IMR-90 (cell line): Measurements from ENCODE around the gene TRIM42. TPM values are rescaled to one million over a fixed set of nuclear protein-coding genes. Genes with fewer than 3 reads are reported as not detected.

Experiments used
- ATAC-seq: fragments of 200-7000 bp; cut with Tn5 transposase; 2 replicates; pipeline ENCODE4 v1.9.1; 2020; ENCODE audit warnings: low read depth, mild to moderate bottlenecking, moderate library complexity
- BruUV-seq: library from RNA; stranded (reverse); fragments of 400-500 nt; replicated peaks from 2 replicates; lab custom pipeline; 2021; lab: Mats Ljungman, UMichigan
- CTCF ChIA-PET: fragments of 300-600 bp; formaldehyde crosslinking; extraction: SDS; loops from one replicate; lab custom pipeline; 2021; ENCODE audit warnings: antibody characterized with exemption; lab: Yijun Ruan, JAX
- POLR2A ChIA-PET: fragments of 300-600 bp; sonication (Branson Sonifier 250); formaldehyde crosslinking; loops from one replicate; lab custom pipeline; 2022; ENCODE audit warnings: antibody characterized with exemption; ENCODE audit not compliant: unreplicated experiment; lab: Charles Lee
- DNase-seq: peaks from one replicate; pipeline ENCODE4 v3.0.0; 2013
- H2AFZ ChIP-seq: replicated peaks from 2 replicates; pipeline ENCODE3; 2013; ENCODE audit warnings: low read length, mild to moderate bottlenecking; ENCODE audit not compliant: poor library complexity
- H2AK5ac ChIP-seq: 2 replicates; pipeline ENCODE4 v1.6.1; 2013; ENCODE audit warnings: low read depth, low read length, inconsistent platforms
- H2AK9ac ChIP-seq: replicated peaks from 2 replicates; pipeline ENCODE3; 2013; ENCODE audit warnings: mild to moderate bottlenecking, low read depth, low read length, moderate library complexity; ENCODE audit not compliant: poor library complexity
- H2BK120ac ChIP-seq: 2 replicates; pipeline ENCODE4 v1.6.1; 2013; ENCODE audit warnings: low read depth, low read length, inconsistent platforms
- H2BK15ac ChIP-seq: 3 replicates; pipeline ENCODE4 v1.6.1; 2013; ENCODE audit warnings: low read depth, low read length, inconsistent platforms
- H2BK20ac ChIP-seq: 2 replicates; pipeline ENCODE4 v1.6.1; 2013; ENCODE audit warnings: low read depth, mild to moderate bottlenecking, inconsistent platforms, low read length, moderate library complexity
- H2BK5ac ChIP-seq: 2 replicates; pipeline ENCODE4 v1.6.1; 2013; ENCODE audit warnings: mild to moderate bottlenecking, low read depth, low read length, inconsistent platforms; ENCODE audit not compliant: poor library complexity, severe bottlenecking
- H3K14ac ChIP-seq: replicated peaks from 2 replicates; pipeline ENCODE4 v1.6.1; 2013; ENCODE audit warnings: low read depth, low read length, inconsistent platforms
- H3K18ac ChIP-seq: 2 replicates; pipeline ENCODE4 v1.6.1; 2013; ENCODE audit warnings: low read depth, low read length, control low read depth
- H3K23ac ChIP-seq: 2 replicates; pipeline ENCODE4 v1.6.1; 2013; ENCODE audit warnings: low read depth, low read length, inconsistent platforms
- H3K27ac ChIP-seq: 2 replicates; pipeline ENCODE4 v1.5.1; 2013; ENCODE audit warnings: mild to moderate bottlenecking, control low read depth, low read length; ENCODE audit not compliant: insufficient read depth
- H3K27me3 ChIP-seq: 2 replicates; pipeline ENCODE4 v1.6.1; 2013; ENCODE audit warnings: low read length; ENCODE audit not compliant: control insufficient read depth, insufficient read depth
- H3K36me3 ChIP-seq: 2 replicates; pipeline ENCODE4 v1.6.1; 2013; ENCODE audit warnings: low read length, mixed read lengths; ENCODE audit not compliant: control insufficient read depth, insufficient read depth
- H3K4ac ChIP-seq: 2 replicates; pipeline ENCODE4 v1.6.1; 2013; ENCODE audit warnings: low read depth, low read length, inconsistent platforms
- H3K4me1 ChIP-seq: 2 replicates; pipeline ENCODE4 v1.6.1; 2013; ENCODE audit warnings: low read length, mixed read lengths; ENCODE audit not compliant: control insufficient read depth, insufficient read depth
- H3K4me2 ChIP-seq: 2 replicates; pipeline ENCODE4 v1.6.1; 2013; ENCODE audit warnings: low read depth, mild to moderate bottlenecking, control low read depth, low read length, moderate library complexity
- H3K4me3 ChIP-seq: 2 replicates; pipeline ENCODE4 v1.5.1; 2013; ENCODE audit warnings: low read depth, mild to moderate bottlenecking, control low read depth, low read length, moderate library complexity; ENCODE audit not compliant: insufficient read depth
- H3K56ac ChIP-seq: 2 replicates; pipeline ENCODE4 v1.6.1; 2013; ENCODE audit warnings: low read length, inconsistent platforms; ENCODE audit not compliant: insufficient read depth; ENCODE audit errors: extremely low read depth
- H3K79me1 ChIP-seq, 2 experiments: 2 replicates each; pipeline ENCODE4 v1.6.1; 2013; ENCODE audit warnings: low read length in 2 of 2, inconsistent platforms in 1 of 2, low read depth in 1 of 2
- H3K9ac ChIP-seq: 2 replicates; pipeline ENCODE4 v1.6.1; 2013; ENCODE audit warnings: low read depth, low read length, control low read depth
- H3K9me1 ChIP-seq: 2 replicates; pipeline ENCODE4 v1.6.1; 2013; ENCODE audit warnings: low read length, inconsistent platforms; ENCODE audit not compliant: insufficient read depth
- H3K9me3 ChIP-seq: 2 replicates; pipeline ENCODE4 v1.6.1; 2013; ENCODE audit warnings: low read length; ENCODE audit not compliant: control insufficient read depth, insufficient read depth
- H4K20me1 ChIP-seq: 2 replicates; pipeline ENCODE4 v1.6.1; 2013; ENCODE audit warnings: low read length, inconsistent platforms; ENCODE audit not compliant: insufficient read depth
- H4K5ac ChIP-seq: 2 replicates; pipeline ENCODE4 v1.6.1; 2013; ENCODE audit warnings: mild to moderate bottlenecking, low read depth, low read length, control low read depth
- H4K8ac ChIP-seq, 2 experiments: 2 replicates each; pipeline ENCODE4 v1.6.1; 2013; ENCODE audit warnings: low read depth in 2 of 2, low read length in 2 of 2, control low read depth in 1 of 2, inconsistent platforms in 1 of 2
- H4K91ac ChIP-seq: 2 replicates; pipeline ENCODE4 v1.6.1; 2013; ENCODE audit warnings: low read depth, low read length, inconsistent platforms; ENCODE audit not compliant: insufficient read depth
- BHLHE40 ChIP-seq: fragments of 150-350 bp; IDR thresholded peaks from 2 replicates; pipeline ENCODE4 v1.6.1; 2016; ENCODE audit warnings: mild to moderate bottlenecking, low read depth, low read length
- CHD1 ChIP-seq: IDR thresholded peaks from 2 replicates; pipeline ENCODE4 v1.6.1; 2012; ENCODE audit warnings: low read depth, low read length, improper control_type of control experiment
- MAFK ChIP-seq: IDR thresholded peaks from 2 replicates; pipeline ENCODE4 v1.6.1; 2012; ENCODE audit warnings: low read depth, low read length, improper control_type of control experiment
- NFE2L2 ChIP-seq: fragments of 150-350 bp; IDR thresholded peaks from 2 replicates; pipeline ENCODE4 v1.6.1; 2016; ENCODE audit warnings: low read depth, mild to moderate bottlenecking, low read length
- POLR2A ChIP-seq: IDR thresholded peaks from 2 replicates; pipeline ENCODE4 v1.6.1; 2012; ENCODE audit warnings: mild to moderate bottlenecking, low read depth, low read length
- RCOR1 ChIP-seq: IDR thresholded peaks from 2 replicates; pipeline ENCODE4 v1.6.1; 2012; ENCODE audit warnings: mild to moderate bottlenecking, low read length, improper control_type of control experiment; ENCODE audit not compliant: insufficient replicate concordance
- RFX5 ChIP-seq: IDR thresholded peaks from 2 replicates; pipeline ENCODE4 v1.8.0; 2012; ENCODE audit warnings: low read depth, mild to moderate bottlenecking, low read length, moderate library complexity
- SMC3 ChIP-seq: fragments of 150-350 bp; IDR thresholded peaks from 2 replicates; pipeline ENCODE4 v1.6.1; 2016; ENCODE audit warnings: low read depth, mild to moderate bottlenecking, antibody characterized with exemption, low read length, moderate library complexity
- WGBS, 2 experiments: methylation state at CpG; one replicate each; pipeline versions ENCODE4 v1.1.5 to v1.1.7; 2013; ENCODE audit warnings: missing lambda C conversion rate in 2 of 2; ENCODE audit not compliant: insufficient read length in 1 of 2; ENCODE audit errors: extremely low coverage in 2 of 2; 5-methylcytosine and 5-hydroxymethylcytosine counted together
- dilution Hi-C: fragments of 300-500 bp; cut with HindIII; formaldehyde crosslinking; loops from one replicate; pipeline ENCODE4 v1.14.3; 2018; ENCODE audit warnings: low sequenced_read_pairs; ENCODE audit not compliant: unreplicated experiment
- in situ Hi-C: fragments of 300-500 bp; cut with MboI; formaldehyde crosslinking; loops from 3 replicates; pipeline ENCODE4 v1.14.3; 2019; ENCODE audit warnings: low sequenced_read_pairs, inconsistent platforms, mixed read lengths
- intact Hi-C: fragments of 100-400 bp; cut with micrococcal nuclease; formaldehyde crosslinking; loops from 2 replicates; pipeline ENCODE4 v1.10.0; 2022
- polyA plus RNA-seq, 3 experiments: library from polyadenylated mRNA; depleted of rRNA; stranded (reverse); fragments of >200 nt; gene quantifications; 2 replicates each; pipeline ENCODE4 v1.2.3, GENCODE V29; 2012; ENCODE audit warnings: low replicate concordance in 1 of 3
- total RNA-seq: library from RNA; depleted of rRNA; stranded (reverse); fragments of >200 nt; gene quantifications from 2 replicates; pipeline ENCODE4 v1.2.3, GENCODE V29; 2012
- TF ChIP-seq, protein P1 (sequence below): fragments of 150-350 bp; IDR thresholded peaks from 2 replicates; pipeline ENCODE4 v1.6.1; 2017; ENCODE audit warnings: mild to moderate bottlenecking, antibody characterized with exemption, low read length, low read depth
- TF ChIP-seq, protein P2 (sequence below): fragments of 150-350 bp; IDR thresholded peaks from 2 replicates; pipeline ENCODE4 v1.6.1; 2016; ENCODE audit warnings: low read depth, mild to moderate bottlenecking, low read length, moderate library complexity, borderline replicate concordance

Gene TRIM42
- total and polyA plus RNA-seq, 2 of the 4 experiments (the other 2 are of a cell fraction): not detected

DNA sequence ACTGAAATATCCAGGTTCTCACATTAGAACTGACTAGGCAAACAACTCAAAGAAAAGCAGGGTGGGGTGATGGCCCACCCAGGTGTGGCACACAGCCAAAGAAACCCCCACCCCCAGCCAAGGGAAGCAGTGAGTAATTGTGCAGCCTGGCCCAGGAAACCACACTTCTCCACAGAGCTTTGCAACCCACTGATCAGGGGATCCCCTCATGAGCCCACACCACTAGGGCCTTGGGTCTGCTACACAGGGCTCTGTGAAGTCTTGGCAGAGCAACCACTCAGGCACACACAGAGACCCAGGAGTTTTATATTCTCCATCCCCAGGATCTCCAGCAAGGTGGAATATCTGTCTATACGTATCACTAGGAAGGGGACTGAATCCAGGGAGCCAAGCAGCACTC lies 22.2 kb upstream of the TRIM42 start:
- WGBS, 2 experiments: no CpG with 5 or more reads among the region's 1 CpG
- H2BK15ac ChIP-seq: no peak overlapping the region
- no peak overlapping the region for H3K4ac ChIP-seq
- H3K9me3 ChIP-seq: peaks cover 19% of the 10 kb centered on the region
- H3K23ac ChIP-seq: no peak overlapping the region
- H3K27ac ChIP-seq: no peak overlapping the region
- no peak overlapping the region for H3K14ac ChIP-seq
- no peak overlapping the region for H4K91ac ChIP-seq
- POLR2A ChIA-PET: interaction anchor here (0.6 kb wide), 1 partner anchor 465 kb away, joined by 5 read pairs; no protein-coding TSS in a partner anchor
- DNase-seq (no peak), ATAC-seq (no peak)
- BruUV-seq: no TSS peak
- H3K9me1 ChIP-seq: no peaks in the 10 kb centered on the region
- H3K36me3 ChIP-seq: no peaks in the 10 kb centered on the region
- H3K9ac ChIP-seq: no peak overlapping the region
- no peak overlapping the region for H2BK20ac ChIP-seq
- no peak overlapping the region for H2BK5ac ChIP-seq
- H3K27me3 ChIP-seq: no peaks in the 10 kb centered on the region
- H4K5ac ChIP-seq: no peak overlapping the region
- H3K4me3 ChIP-seq: no peak overlapping the region
- dilution Hi-C loops (no loop called here), intact Hi-C loops (no loop called here), in situ Hi-C loops (no loop called here)
- no peaks in the 10 kb centered on the region for H3K79me1 ChIP-seq
- no peaks in the 10 kb centered on the region for H3K4me1 ChIP-seq
- H4K8ac ChIP-seq: no peak overlapping the region
- no peak overlapping the region for H2BK120ac ChIP-seq
- H4K20me1 ChIP-seq: no peaks in the 10 kb centered on the region
- H3K56ac ChIP-seq: no peak overlapping the region
- CTCF ChIA-PET: no interaction called here
- TF ChIP-seq BHLHE40 (no peak), NFE2L2 (no peak), MAFK (no peak), CHD1 (no peak), RCOR1 (no peak), RFX5 (no peak), POLR2A (no peak), SMC3 (no peak)
- TF ChIP-seq, protein P1, sequence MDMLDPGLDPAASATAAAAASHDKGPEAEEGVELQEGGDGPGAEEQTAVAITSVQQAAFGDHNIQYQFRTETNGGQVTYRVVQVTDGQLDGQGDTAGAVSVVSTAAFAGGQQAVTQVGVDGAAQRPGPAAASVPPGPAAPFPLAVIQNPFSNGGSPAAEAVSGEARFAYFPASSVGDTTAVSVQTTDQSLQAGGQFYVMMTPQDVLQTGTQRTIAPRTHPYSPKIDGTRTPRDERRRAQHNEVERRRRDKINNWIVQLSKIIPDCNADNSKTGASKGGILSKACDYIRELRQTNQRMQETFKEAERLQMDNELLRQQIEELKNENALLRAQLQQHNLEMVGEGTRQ: no peak
- TF ChIP-seq, protein P2, sequence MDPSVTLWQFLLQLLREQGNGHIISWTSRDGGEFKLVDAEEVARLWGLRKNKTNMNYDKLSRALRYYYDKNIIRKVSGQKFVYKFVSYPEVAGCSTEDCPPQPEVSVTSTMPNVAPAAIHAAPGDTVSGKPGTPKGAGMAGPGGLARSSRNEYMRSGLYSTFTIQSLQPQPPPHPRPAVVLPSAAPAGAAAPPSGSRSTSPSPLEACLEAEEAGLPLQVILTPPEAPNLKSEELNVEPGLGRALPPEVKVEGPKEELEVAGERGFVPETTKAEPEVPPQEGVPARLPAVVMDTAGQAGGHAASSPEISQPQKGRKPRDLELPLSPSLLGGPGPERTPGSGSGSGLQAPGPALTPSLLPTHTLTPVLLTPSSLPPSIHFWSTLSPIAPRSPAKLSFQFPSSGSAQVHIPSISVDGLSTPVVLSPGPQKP: no peak
- H2AK5ac ChIP-seq: no peak overlapping the region
- H2AFZ ChIP-seq: no peak overlapping the region
- H2AK9ac ChIP-seq: no peak overlapping the region
- no peak overlapping the region for H3K18ac ChIP-seq
- no peak overlapping the region for H3K4me2 ChIP-seq
